K562 (cell line): ENCODE results near the gene PRTFDC1. TPM values are rescaled to one million over a fixed set of nuclear protein-coding genes. Genes with fewer than 3 reads are reported as not detected.

ENCODE experiments used
- ATF3 ChIP-seq, 2 experiments: fragments of 450-650 bp in 1 of 2; sonication (generic) in 1 of 2; formaldehyde crosslinking in 1 of 2; IDR thresholded peaks in 1 of 2; conservative IDR thresholded peaks in 1 of 2; 2 replicates each; pipeline versions ENCODE4 v1.6.1 to v1.8.1; 2016 to 2023; ENCODE audit warnings: mild to moderate bottlenecking in 2 of 2, moderate library complexity in 2 of 2, inconsistent platforms in 1 of 2, missing genetic modification reagents in 1 of 2
- CBFA2T3 ChIP-seq: fragments of 450-650 bp; IDR thresholded peaks from 2 replicates; pipeline ENCODE4 v1.6.1; 2017
- CHD7 ChIP-seq: fragments of 200-600 bp; sonication (generic); IDR thresholded peaks from one replicate; pipeline ENCODE4 v1.6.1; 2012; ENCODE audit warnings: mild to moderate bottlenecking, low read depth, low read length, inconsistent platforms
- E2F6 ChIP-seq, 2 experiments: IDR thresholded peaks; 2 replicates each; pipeline ENCODE4 v1.6.1; 2011; ENCODE audit warnings: borderline replicate concordance in 1 of 2, control low read depth in 1 of 2, low read depth in 1 of 2, low read length in 1 of 2, mild to moderate bottlenecking in 1 of 2, mixed read lengths in 1 of 2, moderate library complexity in 1 of 2; ENCODE audit not compliant: insufficient read depth in 1 of 2, insufficient read length in 1 of 2, poor library complexity in 1 of 2, severe bottlenecking in 1 of 2; ENCODE audit errors: extremely low read depth in 1 of 2
- NFATC3 ChIP-seq: fragments of 450-650 bp; IDR thresholded peaks from 2 replicates; pipeline ENCODE4 v1.6.1; 2017; ENCODE audit warnings: mild to moderate bottlenecking
- PRPF4 ChIP-seq: fragments of 200-400 bp; formaldehyde crosslinking; IDR thresholded peaks from one replicate; pipeline ENCODE4 v1.6.1; 2017; ENCODE audit warnings: low read length, low read depth, mild to moderate bottlenecking; ENCODE audit not compliant: insufficient read depth, poor library complexity, severe bottlenecking
- RAD21 ChIP-seq, 2 experiments: fragments of 250-450 bp in 1 of 2; fragments of 450-650 bp in 1 of 2; sonication (Bioruptor Pico) in 1 of 2; formaldehyde crosslinking in 1 of 2; IDR thresholded peaks in 1 of 2; conservative IDR thresholded peaks in 1 of 2; 2 replicates each; pipeline versions ENCODE4 v1.4.0 to v1.8.0; 2020 to 2022; ENCODE audit warnings: mild to moderate bottlenecking in 2 of 2, moderate library complexity in 1 of 2
- ZBTB33 ChIP-seq: sonication (generic); formaldehyde crosslinking; IDR thresholded peaks from 2 replicates; pipeline ENCODE4 v1.8.1; 2023; ENCODE audit warnings: mild to moderate bottlenecking, missing genetic modification reagents
- ZNF395 ChIP-seq: fragments of 200-800 bp; sonication (Bioruptor generic); IDR thresholded peaks from 2 replicates; pipeline ENCODE4 v1.6.1; 2017; ENCODE audit warnings: missing genetic modification characterization, missing compliant biosample characterization
- polyA plus RNA-seq, 8 experiments: library from polyadenylated mRNA; depleted of rRNA in 4 of 8; stranded (reverse) in 5 of 8; unstranded in 3 of 8; fragments of >200 nt; fragmentation: Nextera tagmentation in 2 of 8; fragmentation: Illumina TruSeq in 1 of 8; extraction: Ambion mirVana in 2 of 8; extraction: Trizol in 1 of 8; gene quantifications; 2 replicates each; pipeline versions ENCODE4 v1.2.1 to v1.2.3, GENCODE V29; 2011 to 2014; ENCODE audit warnings: inconsistent platforms in 1 of 8, missing spikeins in 1 of 8
- total RNA-seq, 7 experiments: library from RNA; depleted of rRNA in 6 of 7; stranded (reverse); fragments of >200 nt in 6 of 7; fragmentation: Illumina TruSeq in 2 of 7; extraction: Trizol in 2 of 7; gene quantifications; 2 replicates each; pipeline versions ENCODE4 v1.2.1 to v1.2.3, GENCODE V29; 2011 to 2021; ENCODE audit warnings: low replicate concordance in 1 of 7

Gene PRTFDC1
- total and polyA plus RNA-seq, 9 of the 15 experiments (the other 6 are each of a cell fraction or from before 2014, with no cell fraction given), result 7.0 to 27.6 (median 10.0) TPM

GRCh38 chr10:24821986-24822385 is 130.4 kb downstream of the PRTFDC1 start (continued):
- TF ChIP-seq ZNF395, result no peak
- TF ChIP-seq ATF3 (IDR thresholded peaks at IDR 0.05), result peak; percentile 79
- TF ChIP-seq ATF3 (CRISPR knock-in tag; conservative IDR thresholded peaks at IDR 0.05), result no peak
- peak; percentile 39 for TF ChIP-seq CBFA2T3
- TF ChIP-seq RAD21 (CRISPR knock-in tag; conservative IDR thresholded peaks at IDR 0.05 in 1 of 2, IDR thresholded peaks at IDR 0.05 in 1 of 2), result no peak
- TF ChIP-seq NFATC3, result no peak
- TF ChIP-seq ZBTB33, result no peak
- no peak for TF ChIP-seq PRPF4
- TF ChIP-seq CHD7, result no peak
- TF ChIP-seq E2F6 (IDR thresholded peaks at IDR 0.05; ENCODE audit: borderline replicate concordance in 1 of 2, extremely low read depth in 1 of 2, insufficient read depth in 1 of 2, insufficient read length in 1 of 2, low read depth in 1 of 2, low read length in 1 of 2, poor library complexity in 1 of 2, severe bottlenecking in 1 of 2), result no peak
